Left lung (tissue), 10 donors: ENCODE results near the gene AFF1. TPM values are rescaled to one million over a fixed set of nuclear protein-coding genes. Genes with fewer than 3 reads are reported as not detected.

ENCODE experiments used
- ATAC-seq: fragments of 200-7000 bp; cut with Tn5 transposase; one replicate; pipeline ENCODE4 v1.9.1; 2020; ENCODE audit warnings: moderate library complexity
- DNase-seq, 4 donors: peaks; one replicate each; pipeline ENCODE4 v3.0.0-alpha.2; 2013 to 2020
- H3K27ac ChIP-seq, 2 donors: fragments of 200-600 bp; sonication (generic) in 1 of 2; one replicate each; pipeline versions ENCODE4 v1.5.0 to v1.8.0; 2020 to 2021
- H3K27me3 ChIP-seq, 2 donors: fragments of 200-600 bp; sonication (generic) in 1 of 2; one replicate each; pipeline versions ENCODE4 v1.5.0 to v1.8.0; 2020 to 2021
- H3K36me3 ChIP-seq, 2 donors: fragments of 200-600 bp; sonication (generic) in 1 of 2; one replicate each; pipeline versions ENCODE4 v1.5.0 to v1.8.0; 2020 to 2021
- H3K4me1 ChIP-seq, 2 donors: fragments of 200-600 bp; one replicate each; pipeline ENCODE4 v1.8.0; 2021
- H3K4me3 ChIP-seq, 2 donors: fragments of 200-600 bp; sonication (generic) in 1 of 2; one replicate each; pipeline versions ENCODE4 v1.5.0 to v1.8.0; 2020 to 2021; ENCODE audit warnings: mild to moderate bottlenecking in 1 of 2
- H3K9me3 ChIP-seq, 2 donors: fragments of 200-600 bp; sonication (generic) in 1 of 2; one replicate each; pipeline versions ENCODE4 v1.5.0 to v1.8.0; 2020 to 2021
- intact Hi-C, 2 donors: fragments of 100-400 bp; cut with DNase I; formaldehyde crosslinking; loops; one replicate each; pipeline versions ENCODE4 v1.11.2 to v1.14.2; 2022
- polyA plus RNA-seq, 6 donors: library from polyadenylated mRNA; unstranded; fragments of 120-200 nt; gene quantifications; one replicate each; pipeline ENCODE4 v1.2.1, GENCODE V29; 2013; ENCODE audit not compliant: insufficient read length in 6 of 6
- total RNA-seq, 2 donors: library from RNA; stranded (reverse); fragmentation: NEBNext Ultra II Directional; extraction: Animal tissue kit (Norgen Biotek cat#: 25700); gene quantifications; one replicate each; pipeline ENCODE4 v1.2.1, GENCODE V29; 2021
- TF ChIP-seq, protein P1 (sequence below), 2 donors: fragments of 200-600 bp; sonication (generic) in 1 of 2; IDR thresholded peaks; one replicate each; pipeline versions ENCODE4 v1.5.0 to v1.8.0; 2021; ENCODE audit warnings: antibody characterized with exemption in 2 of 2
- donor health status: DM: no; HTN: yes; CAD: no.
- donor health status: DM: no; HTN: no; CAD: no.

AFF1 gene
- total and polyA plus RNA-seq, 8 donors: 40.8 to 86.0 (median 48.1) TPM

GRCh38 chr4:87087420-87087819 is 152.6 kb downstream of the AFF1 start:
- DNase-seq: no peak
- peaks cover 0 to 19% of the 10 kb centered on the region in 2 donors for H3K36me3 ChIP-seq
- peak overlapping the region; percentile 23 to 35 for H3K27ac ChIP-seq
- H3K9me3 ChIP-seq: no peaks in the 10 kb centered on the region
- intact Hi-C loops: no loop called here
- H3K4me3 ChIP-seq: no peak overlapping the region
- ATAC-seq: peak; percentile 35
- peaks cover 9 to 43% of the 10 kb centered on the region in 2 donors for H3K4me1 ChIP-seq
- no peaks in the 10 kb centered on the region for H3K27me3 ChIP-seq
- TF ChIP-seq, protein P1, sequence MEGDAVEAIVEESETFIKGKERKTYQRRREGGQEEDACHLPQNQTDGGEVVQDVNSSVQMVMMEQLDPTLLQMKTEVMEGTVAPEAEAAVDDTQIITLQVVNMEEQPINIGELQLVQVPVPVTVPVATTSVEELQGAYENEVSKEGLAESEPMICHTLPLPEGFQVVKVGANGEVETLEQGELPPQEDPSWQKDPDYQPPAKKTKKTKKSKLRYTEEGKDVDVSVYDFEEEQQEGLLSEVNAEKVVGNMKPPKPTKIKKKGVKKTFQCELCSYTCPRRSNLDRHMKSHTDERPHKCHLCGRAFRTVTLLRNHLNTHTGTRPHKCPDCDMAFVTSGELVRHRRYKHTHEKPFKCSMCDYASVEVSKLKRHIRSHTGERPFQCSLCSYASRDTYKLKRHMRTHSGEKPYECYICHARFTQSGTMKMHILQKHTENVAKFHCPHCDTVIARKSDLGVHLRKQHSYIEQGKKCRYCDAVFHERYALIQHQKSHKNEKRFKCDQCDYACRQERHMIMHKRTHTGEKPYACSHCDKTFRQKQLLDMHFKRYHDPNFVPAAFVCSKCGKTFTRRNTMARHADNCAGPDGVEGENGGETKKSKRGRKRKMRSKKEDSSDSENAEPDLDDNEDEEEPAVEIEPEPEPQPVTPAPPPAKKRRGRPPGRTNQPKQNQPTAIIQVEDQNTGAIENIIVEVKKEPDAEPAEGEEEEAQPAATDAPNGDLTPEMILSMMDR (IDR thresholded peaks at IDR 0.05): no peak

GRCh38 chr4:87088186-87088585 is 153.4 kb downstream of the AFF1 start:
- ATAC-seq (no peak), DNase-seq (no peak)
- Histone ChIP-seq H3K27ac (peak overlapping the region in 1 of 2 donors; percentile 35), H3K4me1 (peaks cover 13 to 51% of the 10 kb centered on the region in 2 donors), H3K4me3 (no peak overlapping the region), H3K36me3 (peaks cover 0 to 19% of the 10 kb centered on the region in 2 donors), H3K9me3 (no peaks in the 10 kb centered on the region), H3K27me3 (no peaks in the 10 kb centered on the region)
- intact Hi-C loops: no loop called here
- TF ChIP-seq, protein P1 (IDR thresholded peaks at IDR 0.05): no peak

DNA sequence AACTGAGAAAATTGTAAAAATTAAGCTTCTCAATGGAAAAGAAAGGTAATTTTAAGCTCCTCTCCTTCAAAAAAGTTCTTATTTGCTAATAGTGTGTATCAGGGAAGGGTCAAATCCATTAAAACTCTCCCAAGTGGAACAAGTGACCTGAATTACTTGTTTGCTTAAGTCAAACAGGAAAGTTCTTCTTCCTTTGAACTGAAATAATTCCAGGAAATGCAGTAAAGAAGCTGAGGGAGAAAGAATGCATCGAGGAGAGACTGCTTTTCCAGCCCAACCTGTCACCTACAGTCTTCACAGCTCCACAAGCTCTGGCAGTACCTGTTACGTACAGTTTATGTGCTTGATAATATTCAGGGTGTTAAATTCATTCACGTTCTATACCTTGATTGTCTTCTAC is 154.6 kb downstream of the AFF1 start:
- TF ChIP-seq, protein P1 (IDR thresholded peaks at IDR 0.05): no peak
- ATAC-seq (peak; percentile 51), DNase-seq (peak in 1 of 4 donors; percentile 39)
- no peak overlapping the region for H3K4me3 ChIP-seq
- H3K4me1 ChIP-seq: peaks cover 16 to 58% of the 10 kb centered on the region in 2 donors
- no peaks in the 10 kb centered on the region for H3K9me3 ChIP-seq
- no peaks in the 10 kb centered on the region for H3K27me3 ChIP-seq
- H3K36me3 ChIP-seq: peaks cover 0 to 16% of the 10 kb centered on the region in 2 donors
- H3K27ac ChIP-seq: peak overlapping the region; percentile 37 to 51
- intact Hi-C loops: no loop called here

DNA sequence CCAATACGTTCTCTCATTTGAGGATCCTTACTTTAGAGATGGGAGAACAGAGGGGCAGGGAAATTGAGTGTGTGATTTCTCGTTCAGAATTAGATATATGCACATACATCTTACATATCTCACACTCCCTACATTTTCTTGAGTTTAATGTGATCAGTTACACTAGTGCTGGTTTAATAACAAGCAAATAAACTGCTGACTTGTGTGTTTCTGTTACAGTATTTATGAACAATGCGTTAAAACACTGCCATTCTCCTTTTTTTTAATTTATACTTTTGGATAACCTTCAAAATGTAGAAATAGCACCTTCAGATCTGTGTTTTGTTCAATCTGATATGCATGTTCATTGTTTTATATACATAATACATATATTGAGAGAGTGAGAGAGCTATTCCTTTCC is 155.5 kb downstream of the AFF1 start:
- TF ChIP-seq, protein P1 (IDR thresholded peaks at IDR 0.05): no peak
- no peaks in the 10 kb centered on the region for H3K9me3 ChIP-seq
- peaks cover 0 to 25% of the 10 kb centered on the region in 2 donors for H3K36me3 ChIP-seq
- intact Hi-C loops: no loop called here
- peaks cover 16 to 58% of the 10 kb centered on the region in 2 donors for H3K4me1 ChIP-seq
- DNase-seq: no peak
- no peak for ATAC-seq
- peak overlapping the region in 1 of 2 donors; percentile 37 for H3K27ac ChIP-seq
- H3K4me3 ChIP-seq: no peak overlapping the region
- no peaks in the 10 kb centered on the region for H3K27me3 ChIP-seq

DNA sequence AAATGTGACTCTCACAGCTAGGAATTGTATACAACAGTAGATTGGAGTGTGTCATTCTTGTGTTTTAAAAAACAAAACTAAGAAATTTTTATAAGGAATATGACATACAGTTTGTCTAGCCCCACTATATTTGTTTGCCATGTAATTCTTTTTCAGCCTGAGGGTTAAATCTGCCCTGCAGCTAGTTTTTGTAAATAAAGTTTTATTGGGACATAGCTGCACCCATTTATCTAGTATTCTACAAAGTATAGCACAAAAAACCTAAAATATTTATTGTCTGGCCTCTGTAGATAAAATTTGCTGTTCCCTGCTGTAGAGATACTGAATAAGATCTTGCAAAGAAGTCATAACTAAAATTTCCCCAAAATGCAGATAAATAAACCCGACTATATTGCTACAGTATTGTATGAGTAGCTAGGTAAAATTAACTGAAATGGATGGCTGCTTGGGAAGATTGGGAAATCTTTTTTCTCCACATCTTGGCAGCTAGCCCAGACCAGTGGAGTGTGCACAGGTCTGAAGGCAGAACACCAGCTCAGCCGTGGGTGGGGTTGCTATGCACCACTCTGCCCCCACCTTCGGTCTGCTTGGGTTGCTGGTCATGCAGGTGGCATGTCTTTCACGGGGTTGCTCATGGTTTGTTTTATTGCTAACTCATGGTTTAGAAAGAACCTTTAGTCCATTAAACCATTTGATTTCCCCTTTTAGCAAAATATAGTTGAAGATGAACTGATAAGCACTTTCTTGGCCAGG is 157.8 kb downstream of the AFF1 start:
- intact Hi-C loops: loop anchor here in 1 of 2 donors (2.0 kb wide), 1 partner anchor 170 kb away; no protein-coding TSS in a partner anchor
- ATAC-seq (peak; percentile 91), DNase-seq (peak in 2 of 4 donors; percentile 77 to 86)
- peaks cover 12 to 48% of the 10 kb centered on the region in 2 donors for H3K4me1 ChIP-seq
- H3K27ac ChIP-seq: peak overlapping the region in 1 of 2 donors; percentile 60
- TF ChIP-seq, protein P1 (IDR thresholded peaks at IDR 0.05): no peak
- no peaks in the 10 kb centered on the region for H3K9me3 ChIP-seq
- no peak overlapping the region for H3K4me3 ChIP-seq
- H3K36me3 ChIP-seq: peaks cover 0 to 25% of the 10 kb centered on the region in 2 donors
- H3K27me3 ChIP-seq: no peaks in the 10 kb centered on the region
